ENCODE results near the gene DLGAP4. TPM values are rescaled to one million over a fixed set of nuclear protein-coding genes. Genes with fewer than 3 reads are reported as not detected.

Gene DLGAP4
- total and polyA plus RNA-seq, 2 of the 13 experiments (the other 11 are each of a cell fraction or from before 2014, with no cell fraction given) = 15.2 to 26.7 TPM

DNA sequence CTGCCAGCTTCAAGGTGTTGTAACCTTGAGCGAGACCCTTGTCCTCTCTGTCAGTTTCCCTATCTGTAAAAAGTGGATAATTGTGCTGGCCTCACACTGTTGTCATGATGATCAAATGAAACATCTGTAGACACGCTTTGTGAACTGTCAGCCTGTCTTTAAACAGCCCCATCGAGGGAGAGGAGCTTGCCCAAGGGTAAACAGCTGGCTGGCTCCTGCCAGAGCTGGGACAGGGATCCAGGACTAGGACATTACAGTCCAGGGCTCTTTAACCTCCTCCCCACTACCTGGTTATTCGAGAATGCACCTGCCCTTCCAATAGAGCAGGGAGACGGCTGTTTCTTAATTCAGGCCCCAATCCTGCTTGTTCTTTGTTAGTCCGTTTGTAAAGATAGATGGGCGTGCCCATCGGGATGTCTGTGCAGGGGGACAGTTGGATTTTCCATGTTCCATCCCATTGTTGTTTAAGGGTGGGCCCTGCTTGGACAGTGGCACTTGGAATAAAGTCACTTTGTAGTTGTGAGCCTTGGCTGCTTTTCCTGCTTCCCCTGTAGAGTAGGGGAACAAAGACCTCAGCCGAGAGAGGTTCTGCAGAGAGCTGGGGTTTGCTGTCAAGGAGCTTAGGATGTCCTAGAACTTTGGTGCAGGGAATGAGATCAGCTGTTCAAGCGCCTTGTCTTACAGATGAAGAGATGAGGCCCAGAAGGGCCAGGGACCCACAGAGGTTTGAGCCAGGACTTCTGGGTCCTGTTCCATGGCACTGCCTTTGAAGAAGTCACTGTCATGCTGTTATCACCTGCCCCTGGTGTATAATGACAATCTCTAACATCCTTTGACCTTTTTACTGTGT, 157.3 kb downstream of the DLGAP4 start (continued):
- TF ChIP-seq ZNF142 (CRISPR knock-in tag; IDR thresholded peaks at IDR 0.05) = no peak
- no peak for TF ChIP-seq PRMT3 (CRISPR knock-in tag; IDR thresholded peaks at IDR 0.05; ENCODE audit: borderline replicate concordance, low read depth)
- TF ChIP-seq RCOR2 (CRISPR knock-in tag; IDR thresholded peaks at IDR 0.05) = no peak
- no peak for TF ChIP-seq KLF16 (CRISPR knock-in tag; IDR thresholded peaks at IDR 0.05)
- TF ChIP-seq ZNF512B (CRISPR knock-in tag; IDR thresholded peaks at IDR 0.05; ENCODE audit: borderline replicate concordance) = no peak
- TF ChIP-seq CC2D1A (CRISPR knock-in tag; IDR thresholded peaks at IDR 0.05) = no peak
- no peak for TF ChIP-seq RARA (CRISPR knock-in tag; IDR thresholded peaks at IDR 0.05)
- no peak for TF ChIP-seq AHR (CRISPR knock-in tag; IDR thresholded peaks at IDR 0.05)
- no peak for TF ChIP-seq ZNF816 (CRISPR knock-in tag; IDR thresholded peaks at IDR 0.05; ENCODE audit: borderline replicate concordance)
- TF ChIP-seq ZBTB7B (CRISPR knock-in tag; IDR thresholded peaks at IDR 0.05) = no peak
- TF ChIP-seq, protein P1, sequence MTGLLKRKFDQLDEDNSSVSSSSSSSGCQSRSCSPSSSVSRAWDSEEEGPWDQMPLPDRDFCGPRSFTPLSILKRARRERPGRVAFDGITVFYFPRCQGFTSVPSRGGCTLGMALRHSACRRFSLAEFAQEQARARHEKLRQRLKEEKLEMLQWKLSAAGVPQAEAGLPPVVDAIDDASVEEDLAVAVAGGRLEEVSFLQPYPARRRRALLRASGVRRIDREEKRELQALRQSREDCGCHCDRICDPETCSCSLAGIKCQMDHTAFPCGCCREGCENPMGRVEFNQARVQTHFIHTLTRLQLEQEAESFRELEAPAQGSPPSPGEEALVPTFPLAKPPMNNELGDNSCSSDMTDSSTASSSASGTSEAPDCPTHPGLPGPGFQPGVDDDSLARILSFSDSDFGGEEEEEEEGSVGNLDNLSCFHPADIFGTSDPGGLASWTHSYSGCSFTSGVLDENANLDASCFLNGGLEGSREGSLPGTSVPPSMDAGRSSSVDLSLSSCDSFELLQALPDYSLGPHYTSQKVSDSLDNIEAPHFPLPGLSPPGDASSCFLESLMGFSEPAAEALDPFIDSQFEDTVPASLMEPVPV (CRISPR knock-in tag; IDR thresholded peaks at IDR 0.05) = no peak
- no peak for TF ChIP-seq RERE (CRISPR knock-in tag; IDR thresholded peaks at IDR 0.05; ENCODE audit: low read depth)

All from HepG2 (cell line).